HEK293T (cell line): ENCODE data around the gene PRXL2A.

Experiments
- BHLHE40 ChIP-seq: fragments of 450-650 bp; IDR thresholded peaks from 2 replicates; pipeline ENCODE4 v1.6.1; 2016; ENCODE audit warnings: mild to moderate bottlenecking, moderate library complexity, borderline replicate concordance
- FOXK2 ChIP-seq: fragments of 450-650 bp; IDR thresholded peaks from 2 replicates; pipeline ENCODE4 v1.6.1; 2016; ENCODE audit warnings: mild to moderate bottlenecking

DNA sequence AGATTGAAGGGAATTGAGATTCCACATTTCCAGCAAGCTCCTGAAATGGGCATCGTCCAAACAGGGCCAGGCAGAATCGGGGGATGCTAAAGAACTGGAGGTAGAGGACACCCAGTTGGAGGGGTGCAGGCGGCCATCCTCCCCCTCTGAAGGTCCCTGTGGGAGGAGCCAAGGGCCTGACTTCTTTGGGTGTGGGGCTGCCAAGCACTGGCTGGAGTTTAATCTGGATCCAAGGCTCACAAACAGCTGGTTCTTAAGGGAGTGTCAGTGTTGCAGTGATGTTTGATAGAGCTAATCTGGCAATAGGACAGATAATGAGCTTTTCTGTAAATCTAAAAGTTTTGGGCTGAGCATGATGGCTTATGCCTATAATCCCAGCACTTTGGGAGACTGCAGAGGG is 66.6 kb downstream of the PRXL2A start:
- no peak for TF ChIP-seq BHLHE40
- no peak for TF ChIP-seq FOXK2
